Measurements from ENCODE around the gene RTRAF. TPM values are rescaled to one million over a fixed set of nuclear protein-coding genes. Genes with fewer than 3 reads are reported as not detected.

The RTRAF gene
- total and polyA plus RNA-seq, 2 of the 8 experiments (the other 6 are each of a cell fraction or from before 2014, with no cell fraction given): 149 to 359 TPM

GRCh38 chr14:52048641-52049204 lies 59.4 kb downstream of the RTRAF start (continued):
- no peak for TF ChIP-seq SP2 (IDR thresholded peaks at IDR 0.05; ENCODE audit: low read length)
- no peak for TF ChIP-seq SIRT6 (IDR thresholded peaks at IDR 0.05; ENCODE audit: low read length)
- TF ChIP-seq POLR2AphosphoS5 (IDR thresholded peaks at IDR 0.05; ENCODE audit: low read depth, low read length): no peak

Data from H1 (cell line).